Measurements from ENCODE around the gene TMPRSS2.

TMPRSS2 gene

DNA sequence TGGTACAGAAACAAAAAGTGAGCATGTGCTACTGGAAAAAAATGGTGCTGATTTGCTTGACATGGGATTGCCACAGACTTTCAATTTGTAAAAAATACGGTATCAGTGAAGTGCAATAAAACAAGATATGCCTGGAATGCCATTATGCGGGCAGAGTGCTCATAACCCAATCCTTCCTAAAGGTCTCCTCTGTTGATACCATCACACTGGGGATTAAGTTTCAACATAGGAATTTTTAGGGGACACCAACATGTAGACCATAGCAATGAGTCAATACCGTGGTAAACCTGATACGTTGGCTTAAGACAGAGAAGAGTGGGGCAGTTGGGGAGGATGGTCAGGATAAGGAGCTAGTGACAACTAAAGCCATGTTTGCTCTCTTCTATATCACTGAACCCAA, 61.4 kb downstream of the TMPRSS2 start:
- DNase-seq: no peak

DNA sequence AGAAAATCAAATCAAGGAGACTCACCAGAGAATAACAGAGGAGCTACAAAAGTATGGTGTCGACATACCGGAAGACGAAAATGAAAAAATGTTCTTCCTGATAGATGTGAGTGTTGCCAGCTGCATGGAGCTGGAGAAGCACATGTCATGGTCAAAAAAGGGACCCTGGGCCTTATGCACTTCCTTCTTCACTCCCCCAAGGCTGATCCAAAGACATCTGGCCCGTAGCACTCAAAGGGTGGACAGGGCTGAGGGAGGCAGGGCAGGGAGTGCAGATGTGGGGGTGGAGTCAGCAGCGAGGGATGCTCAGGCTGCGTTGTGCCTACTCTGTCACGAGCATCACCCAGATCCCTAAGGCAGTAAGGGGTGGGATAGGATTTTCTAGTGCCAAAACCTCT, 62.5 kb downstream of the TMPRSS2 start:
- no peak for DNase-seq

DNA sequence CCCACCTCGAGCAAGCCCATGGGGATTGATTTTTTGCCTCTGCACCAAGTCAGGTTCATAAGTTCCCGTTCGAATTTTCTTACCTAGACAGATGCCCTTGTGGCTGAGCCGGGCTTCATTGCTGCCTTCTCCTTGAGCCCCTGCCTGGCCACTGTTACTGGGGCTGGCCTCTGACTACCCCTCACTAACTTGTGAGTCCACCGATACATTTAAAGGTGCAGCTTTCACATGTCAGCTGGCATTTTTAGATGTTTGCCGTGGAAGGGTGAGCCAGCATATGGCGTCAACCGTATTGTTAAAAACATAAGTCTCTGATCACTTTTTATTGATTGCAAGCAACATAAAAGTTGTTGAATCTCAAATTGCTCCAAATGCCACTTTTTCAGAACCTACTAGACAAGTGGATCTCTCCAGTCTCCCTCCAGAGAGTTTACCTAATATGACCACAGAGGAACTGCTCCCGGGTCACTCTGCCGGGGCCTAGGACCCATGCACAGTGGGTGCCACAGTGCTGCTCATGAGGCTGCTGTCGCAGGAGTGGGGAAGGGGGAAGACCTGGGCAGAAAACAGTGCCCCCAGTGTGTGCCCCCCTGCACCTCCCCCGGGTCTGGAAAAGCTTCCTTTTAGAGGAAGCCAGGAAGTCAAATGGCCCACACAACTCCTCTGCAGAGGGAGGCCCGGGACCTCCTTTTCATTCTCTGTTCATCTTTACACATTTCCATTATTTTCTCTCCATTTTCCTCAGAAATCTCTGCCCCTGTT, 63.1 kb downstream of the TMPRSS2 start:
- no peak for DNase-seq

DNA sequence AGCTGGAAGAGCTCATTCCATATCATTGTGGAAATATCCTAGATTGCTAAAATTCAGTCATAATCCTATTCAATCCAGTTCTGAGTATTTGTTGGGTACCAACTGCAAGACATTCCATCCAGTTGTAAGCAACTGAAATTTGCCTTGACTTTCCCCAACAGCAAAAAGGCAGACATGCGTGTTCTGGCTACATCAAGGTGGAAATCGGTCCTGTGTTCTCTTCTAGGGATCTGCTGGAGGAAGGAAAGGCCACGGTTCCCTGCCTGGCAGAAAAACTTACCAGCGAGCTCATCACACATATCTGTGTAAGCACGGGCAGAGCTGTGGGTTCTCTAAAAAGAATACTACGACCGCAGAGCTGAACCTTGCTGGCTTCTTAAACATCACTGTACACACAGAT, 64.4 kb downstream of the TMPRSS2 start:
- DNase-seq: no peak

DNA sequence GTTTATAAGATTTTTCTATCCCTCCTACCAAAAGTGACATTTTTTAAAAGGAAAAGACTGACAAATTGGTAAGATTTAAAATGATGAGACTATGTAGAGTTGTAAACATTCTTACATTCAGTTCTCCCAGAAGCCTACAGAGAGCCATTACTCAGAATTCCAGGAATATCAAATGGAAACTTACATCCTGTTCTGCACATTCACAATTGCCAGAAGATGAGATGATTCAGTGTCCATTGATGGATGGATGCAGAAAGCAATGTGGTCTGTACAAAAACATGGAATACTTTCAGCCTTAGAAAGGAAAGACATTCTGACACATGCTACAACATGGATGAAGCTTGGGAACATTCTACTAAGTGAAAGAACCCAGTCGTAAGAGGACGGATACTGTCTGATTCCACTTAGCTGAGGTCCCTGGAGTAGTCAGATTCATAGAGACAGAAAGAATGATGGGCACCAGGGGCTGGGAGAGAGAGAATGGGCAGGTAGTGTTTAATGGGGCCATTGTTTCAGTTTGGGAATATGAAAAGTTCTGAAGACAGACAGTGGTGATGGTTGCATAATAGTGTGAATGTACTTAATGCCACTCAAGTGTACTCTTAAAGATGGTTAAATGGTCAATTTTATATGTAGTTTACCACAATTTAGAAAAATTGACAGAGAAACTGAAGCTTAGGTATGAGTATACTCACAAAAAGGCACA, 65.3 kb downstream of the TMPRSS2 start:
- no peak for DNase-seq

DNA sequence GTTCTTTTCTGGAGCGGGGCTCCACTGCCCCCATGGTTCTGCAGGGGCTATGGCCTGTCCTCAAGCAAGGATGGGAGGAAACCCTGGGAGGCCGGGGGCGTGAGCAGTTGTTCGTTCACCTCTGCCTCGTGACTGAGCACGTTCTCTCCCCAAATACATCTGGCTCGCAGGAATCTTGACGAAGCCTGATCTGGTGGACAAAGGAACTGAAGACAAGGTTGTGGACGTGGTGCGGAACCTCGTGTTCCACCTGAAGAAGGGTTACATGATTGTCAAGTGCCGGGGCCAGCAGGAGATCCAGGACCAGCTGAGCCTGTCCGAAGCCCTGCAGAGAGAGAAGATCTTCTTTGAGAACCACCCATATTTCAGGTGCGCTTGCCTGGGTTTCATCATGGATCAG, 66.4 kb downstream of the TMPRSS2 start:
- DNase-seq: no peak

DNA sequence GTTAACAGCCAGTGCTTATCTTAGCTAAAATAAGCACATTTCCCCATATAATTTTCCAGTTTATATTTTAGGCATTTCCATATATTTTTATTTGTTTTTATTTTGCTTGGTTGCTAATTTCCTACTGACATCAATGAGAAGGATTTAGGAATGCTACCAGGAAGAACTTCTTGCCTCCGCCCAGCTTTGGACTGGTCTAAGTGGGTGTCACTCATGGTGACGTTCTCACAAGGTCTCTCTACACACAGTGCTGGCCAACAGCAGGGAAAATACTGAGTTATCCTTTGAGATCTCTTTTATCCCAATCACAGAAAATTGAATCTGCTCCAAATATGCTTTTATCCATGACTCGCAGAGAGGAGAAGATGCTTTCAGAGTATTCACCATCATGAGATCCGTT, 68.7 kb downstream of the TMPRSS2 start:
- DNase-seq: no peak

DNA sequence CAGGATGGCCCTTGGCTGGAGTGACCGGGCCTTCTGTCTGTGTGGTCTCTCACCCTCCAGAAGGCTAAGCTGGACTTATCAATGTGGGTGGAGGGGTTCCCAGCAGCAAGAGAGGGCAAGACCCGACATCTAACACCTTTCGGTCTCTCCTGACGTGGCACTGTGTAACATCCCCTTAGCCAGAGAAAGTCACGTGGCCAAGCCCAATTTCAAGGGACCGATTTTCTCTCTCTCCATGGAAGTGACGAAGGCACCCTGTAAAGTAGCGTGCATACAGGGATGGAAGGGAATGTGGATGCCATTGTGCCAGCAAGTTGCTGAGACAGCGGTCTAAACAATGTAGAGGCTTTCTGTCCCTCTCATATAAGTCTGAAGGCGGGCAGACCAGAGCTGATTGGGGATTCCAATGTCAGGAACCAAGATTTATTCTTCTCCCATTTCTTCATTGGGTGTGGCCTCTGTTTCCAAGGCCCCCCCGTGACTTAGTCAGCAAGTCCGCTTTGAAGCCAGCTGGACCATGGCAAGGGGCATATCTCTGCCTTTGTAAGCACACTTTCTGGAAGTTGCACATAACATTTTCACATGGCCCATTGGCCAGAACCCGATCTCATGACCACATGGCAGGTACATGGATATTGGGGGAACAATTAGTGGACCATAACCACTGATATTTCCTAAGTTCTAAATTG, 69.4 kb downstream of the TMPRSS2 start:
- DNase-seq: no peak

DNA sequence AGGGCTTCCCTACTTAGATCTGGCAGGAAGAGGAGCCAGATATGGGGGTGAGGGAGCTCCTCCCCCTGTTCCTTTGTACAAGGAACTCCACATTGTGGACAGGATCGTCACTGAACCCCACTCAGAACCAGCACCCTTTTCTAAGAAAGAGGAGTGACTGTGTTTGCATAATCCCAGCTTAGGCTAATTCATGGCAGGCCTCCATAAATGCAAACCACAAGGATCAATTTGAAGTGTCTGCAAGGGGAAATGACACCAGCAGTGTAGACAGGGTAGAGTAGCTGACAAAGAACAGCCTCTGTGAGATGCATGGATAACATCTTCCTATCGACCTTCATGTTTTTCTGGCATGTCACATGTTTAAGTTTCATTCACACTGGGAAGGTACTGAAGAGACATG, 70.2 kb downstream of the TMPRSS2 start:
- DNase-seq: no peak

DNA sequence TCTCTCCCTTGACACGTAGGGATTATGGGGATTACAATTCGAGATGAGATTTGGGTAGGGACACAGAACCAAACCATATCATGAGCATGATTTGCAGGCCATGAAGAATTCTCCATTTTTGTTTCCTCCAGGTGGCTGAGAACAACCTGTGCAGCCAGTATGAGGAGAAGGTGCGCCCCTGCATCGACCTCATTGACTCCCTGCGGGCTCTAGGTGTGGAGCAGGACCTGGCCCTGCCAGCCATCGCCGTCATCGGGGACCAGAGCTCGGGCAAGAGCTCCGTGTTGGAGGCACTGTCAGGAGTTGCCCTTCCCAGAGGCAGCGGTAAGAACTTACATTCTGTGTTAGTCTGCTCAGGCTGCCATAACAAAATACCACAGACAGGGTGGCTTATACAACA, 72.3 kb downstream of the TMPRSS2 start:
- DNase-seq: no peak

DNA sequence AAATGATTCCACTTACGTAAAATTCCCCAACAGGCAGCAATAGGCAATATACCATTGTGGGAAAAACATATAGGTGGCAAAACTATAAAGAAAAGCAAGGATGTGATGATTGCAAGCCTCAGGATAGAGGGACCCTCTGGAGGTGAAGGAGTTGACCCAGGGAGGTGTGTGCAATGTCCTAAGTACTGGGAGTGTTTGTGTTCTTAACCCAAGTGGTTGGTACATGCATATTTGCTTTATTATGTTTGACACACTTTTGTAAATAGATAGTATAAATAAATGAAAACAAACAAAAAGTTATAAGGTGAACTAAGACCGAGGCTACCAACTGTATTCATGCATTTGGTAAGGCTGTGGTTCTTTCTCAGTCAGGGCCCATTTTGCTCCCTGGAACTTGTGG, 74.4 kb downstream of the TMPRSS2 start:
- no peak for DNase-seq

DNA sequence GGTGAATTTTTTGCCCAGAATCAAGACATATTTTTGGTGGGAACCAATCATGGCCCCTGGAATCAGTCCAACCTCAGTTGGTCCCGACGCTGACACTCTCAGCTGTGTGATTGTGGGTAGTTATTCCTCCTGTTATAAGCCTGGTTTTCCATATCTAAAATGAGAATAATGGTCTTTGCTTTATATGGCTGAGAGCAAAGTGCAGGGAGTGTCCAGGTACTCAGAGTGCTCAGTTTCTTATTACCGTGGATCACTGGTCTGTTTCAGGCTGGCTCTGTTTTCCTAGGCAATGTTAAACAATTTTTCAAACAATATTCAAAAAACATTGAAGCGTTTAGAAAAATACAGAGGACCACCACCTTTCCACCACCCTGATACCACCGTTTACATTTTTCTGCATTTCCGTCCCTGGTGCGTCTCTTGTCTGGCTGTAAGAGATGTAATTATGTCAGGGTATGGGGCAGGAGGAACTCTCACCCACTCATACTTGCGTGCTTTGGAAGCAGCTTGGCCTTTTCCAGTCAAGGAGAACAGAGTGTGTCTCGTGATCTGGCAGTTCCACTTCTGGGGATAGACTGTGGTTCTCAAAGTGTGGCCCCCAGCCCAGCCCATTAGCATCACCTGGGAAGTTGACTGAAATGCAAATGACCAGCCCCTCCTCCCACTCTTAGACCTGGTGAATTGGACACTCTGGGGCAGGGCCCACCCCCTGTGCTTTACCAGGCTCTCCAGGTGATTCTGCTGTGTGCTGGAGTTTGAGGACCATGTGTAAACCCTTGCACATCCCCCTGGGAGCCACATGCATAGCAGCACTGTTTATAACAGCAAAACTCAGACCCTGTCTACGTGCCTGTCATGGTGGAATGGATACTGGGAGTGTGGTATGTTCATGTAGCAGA, 75.1 kb downstream of the TMPRSS2 start:
- DNase-seq: no peak

DNA sequence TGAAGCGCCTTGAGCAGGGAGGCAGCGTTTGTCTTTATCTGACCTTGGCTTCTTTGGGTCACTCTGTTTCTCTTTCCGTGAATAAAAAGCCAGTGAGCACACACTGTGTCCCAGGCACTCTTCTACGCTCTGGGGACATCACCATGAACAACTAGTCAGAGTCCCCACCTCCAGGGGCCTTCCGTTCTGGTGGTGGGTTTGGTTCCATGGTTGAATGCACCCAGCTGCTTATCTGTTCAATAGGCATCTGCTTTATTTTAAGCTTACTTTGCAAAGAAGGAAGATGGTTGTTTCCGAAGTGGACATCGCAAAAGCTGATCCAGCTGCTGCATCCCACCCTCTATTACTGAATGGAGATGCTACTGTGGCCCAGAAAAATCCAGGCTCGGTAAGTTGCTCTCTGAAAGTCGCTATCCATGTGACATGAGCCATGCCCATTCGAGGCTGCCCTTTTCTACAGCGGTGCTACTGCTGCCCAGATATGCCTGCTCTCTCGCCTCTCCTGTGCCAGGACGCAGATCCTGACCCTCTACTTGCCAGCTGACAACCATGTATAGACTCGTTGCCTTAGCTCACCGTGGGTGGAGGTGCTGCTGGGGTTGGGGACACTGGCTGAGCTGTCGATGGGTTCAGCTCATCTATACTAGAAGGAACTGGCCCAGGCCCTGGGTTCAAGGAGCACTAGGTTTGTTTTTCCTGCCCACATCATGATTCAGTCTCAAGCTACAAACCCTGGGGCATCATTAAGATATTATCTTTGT, 76.0 kb downstream of the TMPRSS2 start:
- DNase-seq: no peak

DNA sequence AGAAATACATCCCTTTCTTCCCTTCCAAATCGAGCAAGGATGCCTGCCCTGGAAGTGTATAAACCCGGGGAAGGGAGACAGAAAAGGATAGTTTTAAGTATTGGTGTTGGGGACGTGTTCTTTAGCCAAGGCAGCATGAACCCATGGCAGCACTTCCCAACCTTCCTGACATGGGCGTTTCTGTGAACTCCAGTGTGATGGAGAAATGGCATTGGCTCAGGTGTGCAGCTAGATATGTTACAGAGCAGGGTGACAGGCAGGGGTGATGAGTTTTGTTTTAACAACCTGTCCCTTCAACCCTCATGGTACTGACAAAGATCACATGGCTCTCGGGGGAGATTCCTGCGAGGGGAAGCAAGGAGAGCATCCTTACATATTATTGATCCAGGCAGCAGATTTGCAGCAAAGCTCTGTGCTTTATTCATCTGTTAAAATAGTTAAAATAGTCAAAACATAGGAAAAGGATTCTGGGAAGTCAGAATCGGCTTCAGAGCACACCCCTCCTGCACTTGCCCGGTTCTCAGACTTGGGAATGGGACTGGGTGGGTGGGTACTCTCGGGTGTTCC, 78.0 kb downstream of the TMPRSS2 start:
- no peak for DNase-seq

DNA sequence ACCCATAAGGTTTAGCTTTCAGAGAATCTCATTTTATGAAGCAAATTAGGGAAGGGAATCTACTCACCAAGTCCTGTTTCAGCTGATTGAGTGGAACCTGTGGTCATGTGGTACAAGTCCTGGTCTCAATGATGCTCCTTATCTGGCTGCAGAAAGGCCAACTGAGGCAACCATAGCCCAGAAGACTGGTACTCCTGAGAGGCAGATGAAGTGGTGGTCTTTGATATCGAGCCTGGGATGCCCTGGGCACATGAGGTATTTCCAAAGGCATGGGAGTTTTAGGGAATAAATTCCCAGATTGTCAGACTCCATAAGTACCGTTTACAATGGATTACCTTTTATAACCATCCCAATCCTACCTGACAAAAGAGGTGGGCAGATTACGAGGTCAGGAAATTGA, 78.7 kb downstream of the TMPRSS2 start:
- no peak for DNase-seq

DNA sequence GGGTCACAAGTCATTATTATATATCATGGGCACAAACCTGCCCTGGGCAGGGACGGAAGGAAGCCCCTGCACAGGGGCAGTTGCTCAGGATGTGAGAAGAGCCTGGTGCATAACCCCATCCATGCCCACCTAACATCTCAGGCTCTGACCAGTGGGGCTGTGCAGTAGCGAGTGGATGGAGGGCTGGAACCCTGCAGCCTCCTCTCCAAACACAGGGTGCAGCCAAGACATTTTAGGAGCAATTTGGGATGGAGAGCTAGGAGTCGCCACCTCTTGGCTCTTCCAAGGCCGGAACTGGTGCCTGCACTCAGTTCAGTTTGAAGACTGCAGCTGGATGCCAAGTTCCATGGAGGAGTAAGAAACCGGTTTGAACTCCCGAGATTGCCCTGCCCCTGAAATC, 79.1 kb downstream of the TMPRSS2 start:
- no peak for DNase-seq

DNA sequence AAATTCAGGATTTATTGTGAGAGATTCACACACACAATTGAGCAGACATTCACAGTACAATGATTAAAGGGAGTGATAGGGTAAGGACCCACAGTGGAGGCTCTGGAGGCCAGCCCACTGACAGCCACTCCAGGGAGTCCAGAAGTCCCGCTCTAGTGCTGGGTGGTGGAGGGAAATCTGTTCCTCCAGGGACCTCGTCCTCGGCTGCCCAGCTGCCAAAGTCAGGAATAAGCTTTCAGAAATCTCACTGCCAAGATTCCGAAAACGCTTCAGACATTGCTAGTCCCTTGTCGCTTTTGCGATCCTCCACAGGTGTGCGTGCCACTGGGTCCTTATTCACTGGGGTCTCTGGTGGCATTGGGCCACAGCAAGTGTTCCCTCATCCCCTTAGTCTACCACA, 79.6 kb downstream of the TMPRSS2 start:
- DNase-seq: no peak

DNA sequence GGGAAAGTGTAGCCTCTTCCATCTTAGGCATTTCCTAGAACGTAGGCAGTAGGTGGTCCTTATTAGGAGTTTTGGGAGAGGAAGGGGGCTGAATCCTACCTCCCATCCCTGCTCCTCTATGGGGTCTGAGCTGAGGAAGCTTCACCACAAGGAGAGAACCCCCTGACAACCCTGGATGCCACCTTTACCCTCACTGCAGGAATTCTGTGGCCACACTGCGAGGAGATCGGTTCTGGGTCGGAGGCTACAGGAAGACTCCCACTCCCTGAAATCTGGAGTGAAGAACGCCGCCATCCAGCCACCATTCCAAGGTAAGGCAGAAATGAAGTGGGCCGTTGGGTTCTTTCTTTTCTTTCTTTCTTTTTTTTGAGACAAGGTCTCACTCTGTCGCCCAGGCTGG, 80.4 kb downstream of the TMPRSS2 start:
- no peak for DNase-seq

DNA sequence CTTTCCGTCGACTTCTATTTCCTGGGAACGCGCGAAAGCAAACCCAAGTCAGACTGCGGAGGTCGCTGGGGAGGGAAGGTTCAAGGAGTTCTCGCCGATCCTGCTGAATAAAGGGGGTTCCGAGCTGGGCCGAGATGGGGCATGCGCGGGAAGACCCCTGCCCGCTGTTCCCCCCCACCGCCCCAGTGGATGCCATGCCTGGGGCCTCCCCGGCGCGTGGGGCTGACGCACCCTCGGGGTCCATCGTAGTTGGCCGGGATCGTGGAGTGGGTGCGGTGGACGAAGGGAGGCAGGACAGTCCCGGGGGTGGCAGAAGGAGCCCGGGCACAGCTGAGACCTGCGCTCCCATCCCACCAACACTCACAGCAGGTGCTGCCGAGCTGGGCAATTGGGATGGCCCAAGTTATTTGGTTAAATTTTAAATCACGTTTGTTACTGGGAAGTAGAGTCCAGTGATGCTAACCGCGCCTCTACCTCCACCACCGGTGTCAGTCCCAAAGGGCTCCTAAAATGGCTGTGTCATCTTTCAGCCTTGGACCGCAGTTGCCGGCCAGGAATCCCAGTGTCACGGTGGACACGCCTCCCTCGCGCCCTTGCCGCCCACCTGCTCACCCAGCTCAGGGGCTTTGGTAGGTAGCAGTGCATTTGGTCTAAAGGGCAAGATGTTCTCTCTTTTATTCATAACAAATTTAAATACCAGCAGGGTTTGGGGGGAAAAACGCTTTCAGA, 81.1 kb downstream of the TMPRSS2 start:
- DNase-seq: no peak

DNA sequence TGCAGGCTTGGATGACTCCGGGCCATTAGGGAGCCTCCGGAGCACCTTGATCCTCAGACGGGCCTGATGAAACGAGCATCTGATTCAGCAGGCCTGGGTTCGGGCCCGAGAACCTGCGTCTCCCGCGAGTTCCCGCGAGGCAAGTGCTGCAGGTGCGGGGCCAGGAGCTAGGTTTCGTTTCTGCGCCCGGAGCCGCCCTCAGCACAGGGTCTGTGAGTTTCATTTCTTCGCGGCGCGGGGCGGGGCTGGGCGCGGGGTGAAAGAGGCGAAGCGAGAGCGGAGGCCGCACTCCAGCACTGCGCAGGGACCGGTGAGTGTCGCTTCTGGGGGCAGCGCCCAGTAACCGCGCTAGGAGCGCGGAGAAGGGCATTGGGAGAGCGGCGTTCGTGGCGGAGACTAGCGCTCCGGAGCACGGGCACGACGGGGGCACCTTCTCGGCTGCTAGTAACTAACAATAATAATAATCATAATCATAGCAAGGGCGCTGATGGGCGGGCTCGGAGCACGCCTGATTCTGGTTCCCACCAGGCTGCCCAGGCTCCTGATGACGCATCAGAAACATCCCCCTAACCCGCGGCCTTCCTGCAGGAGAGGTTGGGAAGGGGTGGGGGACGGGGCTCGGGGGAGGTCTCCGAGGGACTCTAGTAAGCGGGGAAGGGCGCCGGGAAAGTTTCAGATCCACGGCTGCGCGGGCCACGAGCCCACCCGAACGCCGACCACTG, 81.8 kb downstream of the TMPRSS2 start, which contains the start of gene MX1:
TSS of gene MX1 (plus strand) at position 286 of the 722 bp plus-strand sequence. CDS start 5,832 bp downstream, outside the sequence.
- DNase-seq: no peak

Measured in NCI-H2171 treated with DMSO at 0.1 percent for 48 hours (cell line).